ENCODE measurements around the gene LPP.

The LPP gene

DNA sequence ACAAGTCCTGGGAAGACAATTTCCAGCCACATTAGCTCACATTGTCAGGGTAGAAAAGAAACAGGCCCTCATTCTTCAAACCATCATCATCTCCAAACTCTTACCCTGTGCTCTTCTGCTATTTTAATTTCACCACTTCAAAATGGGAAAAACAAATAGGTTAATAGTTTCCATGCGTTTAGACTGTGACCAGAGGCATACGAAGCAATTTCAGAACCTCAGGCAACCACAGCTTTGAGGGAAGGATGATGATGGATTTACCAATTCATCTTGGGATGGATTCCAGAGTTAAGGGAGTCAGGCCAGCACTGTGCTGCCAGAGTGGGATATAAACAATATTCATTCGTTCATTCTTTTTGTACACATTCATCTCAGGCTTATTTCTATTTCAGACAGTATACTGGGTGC, 710.0 kb downstream of the LPP start:
- DNase-seq: no peak

DNA sequence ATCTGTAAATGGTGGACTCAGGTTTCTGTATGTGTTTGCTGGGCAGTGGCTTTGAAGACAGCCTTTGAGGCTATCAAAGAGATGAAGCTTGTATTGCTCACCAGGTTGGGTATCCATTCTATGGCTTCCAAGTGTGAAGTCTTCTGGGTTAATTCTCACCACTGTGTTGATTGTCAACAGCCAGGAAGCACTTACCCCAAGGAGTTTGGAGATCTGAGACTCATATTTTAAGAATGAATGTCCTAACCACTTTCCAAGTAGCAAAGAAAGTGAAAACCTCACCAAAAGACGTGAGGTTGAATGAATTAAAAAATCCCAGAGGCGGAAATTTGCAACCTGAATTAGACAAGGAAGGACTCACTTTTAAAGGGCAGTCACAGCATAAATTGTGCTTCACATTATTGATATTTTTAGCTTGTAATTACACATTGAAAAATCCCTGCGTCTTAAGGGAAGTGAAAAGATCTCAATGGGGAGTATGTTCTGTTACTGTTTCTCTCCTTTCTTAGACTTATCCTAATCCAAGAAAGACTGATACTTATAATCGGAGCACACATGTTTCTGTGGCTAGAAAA, 713.8 kb downstream of the LPP start:
- no peak for DNase-seq
- intact Hi-C loops (cut with DNase I): no loop called here

More for the DNA sequence above, 710.0 kb downstream of the LPP start:
- intact Hi-C loops (cut with DNase I): no loop called here

- intact Hi-C loops (cut with DNase I): no loop called here
- DNase-seq: no peak
Measured at GRCh38 chr3:188868803-188869202, 714.8 kb downstream of the LPP start.

DNA sequence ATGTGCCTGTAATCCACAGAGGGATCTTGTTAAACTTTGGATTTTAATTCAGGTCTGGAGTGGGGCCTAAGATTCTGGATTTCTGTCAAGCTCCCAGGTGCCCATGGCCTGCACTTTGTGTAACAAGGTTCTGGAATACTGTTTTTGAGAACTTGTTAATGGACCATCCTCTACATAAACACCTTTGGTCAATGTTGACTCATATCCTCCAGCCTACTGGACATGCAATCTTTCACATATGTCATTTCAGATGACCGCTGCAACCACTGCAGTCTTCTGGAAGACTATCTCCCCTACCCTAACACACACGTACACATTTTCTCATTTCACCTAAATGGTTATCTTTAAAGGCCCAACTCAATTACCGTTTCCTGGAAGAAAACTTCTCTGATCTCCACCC, 715.7 kb downstream of the LPP start:
- intact Hi-C loops (cut with DNase I): no loop called here
- no peak for DNase-seq

DNA sequence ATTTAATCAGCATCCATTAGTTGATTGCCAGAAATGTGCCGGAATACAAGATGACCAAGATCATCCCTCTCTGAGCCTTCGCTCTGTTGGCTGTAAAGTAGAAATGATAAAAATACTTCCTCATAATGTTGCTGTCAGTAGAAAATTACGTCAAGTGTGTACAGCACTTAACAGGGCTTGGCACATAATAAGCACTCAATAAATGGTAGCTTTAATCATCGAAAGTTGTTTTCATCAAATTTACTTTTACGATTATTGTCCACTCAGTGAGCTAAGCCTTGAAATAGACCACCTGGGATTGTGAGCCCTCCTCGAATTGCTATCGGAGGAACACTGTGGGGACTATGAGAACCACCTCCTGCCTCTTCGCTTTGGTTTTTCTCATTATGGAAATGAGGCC, 716.5 kb downstream of the LPP start:
- intact Hi-C loops (cut with DNase I): no loop called here
- no peak for DNase-seq

GRCh38 chr3:188874576-188874975, 720.6 kb downstream of the LPP start:
- DNase-seq: no peak
- intact Hi-C loops (cut with DNase I): no loop called here

- intact Hi-C loops (cut with DNase I): no loop called here
- DNase-seq: no peak
Measured at GRCh38 chr3:188875413-188875812, 721.5 kb downstream of the LPP start.

- intact Hi-C loops (cut with DNase I): no loop called here
Measured at GRCh38 chr3:188876370-188876769, 722.4 kb downstream of the LPP start.

DNA sequence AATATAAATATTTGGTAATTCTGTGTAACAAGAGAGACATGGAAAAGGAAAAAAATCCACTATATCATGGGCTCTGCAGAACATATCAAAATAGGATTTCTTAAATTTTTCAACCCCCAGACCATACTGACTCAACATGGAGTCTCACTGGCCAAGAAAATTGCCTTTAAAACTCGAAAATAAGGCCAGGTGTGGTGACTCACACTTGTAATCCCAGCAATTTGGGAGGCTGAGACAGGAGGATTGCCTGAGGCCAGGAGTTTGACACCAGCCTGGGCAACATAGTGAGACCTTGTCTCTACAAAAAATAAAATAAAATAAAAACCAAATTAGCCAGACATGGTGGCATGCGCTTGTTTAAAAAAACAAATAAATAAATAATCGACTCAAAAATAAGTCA, 723.4 kb downstream of the LPP start:
- DNase-seq: no peak
- intact Hi-C loops (cut with DNase I): no loop called here

More at GRCh38 chr3:188876370-188876769, 722.4 kb downstream of the LPP start:
- no peak for DNase-seq

- DNase-seq: no peak
- intact Hi-C loops (cut with DNase I): no loop called here
Measured at GRCh38 chr3:188878076-188878475, 724.1 kb downstream of the LPP start.

- no peak for DNase-seq
- intact Hi-C loops (cut with DNase I): no loop called here
Measured at GRCh38 chr3:188881954-188882641, 728.1 kb downstream of the LPP start.

DNA sequence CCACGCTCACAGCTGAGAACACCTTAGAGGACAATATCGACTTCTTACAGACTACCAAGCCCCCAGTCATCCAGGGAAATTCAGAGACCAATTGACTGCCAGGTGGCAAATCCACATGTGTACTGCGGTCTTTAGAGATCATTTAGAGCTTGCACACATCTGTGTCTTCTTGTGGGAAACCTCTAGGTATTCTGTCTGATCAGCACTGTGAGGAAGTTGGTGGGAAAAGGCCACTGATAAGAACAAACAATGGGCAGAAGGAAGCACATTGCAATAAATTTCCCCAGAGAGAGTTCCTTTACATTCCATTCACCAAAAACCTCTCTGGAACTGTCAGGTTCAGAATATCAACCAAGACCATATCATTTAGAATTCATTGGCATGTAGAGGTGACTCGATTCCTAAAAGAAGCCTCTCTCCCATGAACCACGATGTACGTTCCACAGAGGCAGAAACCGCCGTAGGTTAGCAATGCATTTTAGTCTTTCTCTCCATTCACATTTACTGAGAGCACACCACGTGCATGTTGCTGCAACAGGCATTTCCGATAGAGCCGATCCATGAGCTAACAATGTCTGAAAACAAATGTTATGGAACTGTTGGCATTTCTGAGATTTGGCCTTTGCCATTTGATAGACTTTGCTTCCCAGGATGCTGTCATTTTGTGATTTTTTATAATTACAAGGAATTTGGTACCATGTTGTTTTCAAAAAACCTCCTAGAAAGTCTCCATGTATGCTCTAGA, 730.5 kb downstream of the LPP start:
- intact Hi-C loops (cut with DNase I): no loop called here
- DNase-seq: no peak

GRCh38 chr3:188888321-188889053, 734.5 kb downstream of the LPP start:
- DNase-seq: peak in 4 of 10 donors; percentile 18 to 77 (median 46)
- intact Hi-C loops (cut with DNase I): no loop called here

DNA sequence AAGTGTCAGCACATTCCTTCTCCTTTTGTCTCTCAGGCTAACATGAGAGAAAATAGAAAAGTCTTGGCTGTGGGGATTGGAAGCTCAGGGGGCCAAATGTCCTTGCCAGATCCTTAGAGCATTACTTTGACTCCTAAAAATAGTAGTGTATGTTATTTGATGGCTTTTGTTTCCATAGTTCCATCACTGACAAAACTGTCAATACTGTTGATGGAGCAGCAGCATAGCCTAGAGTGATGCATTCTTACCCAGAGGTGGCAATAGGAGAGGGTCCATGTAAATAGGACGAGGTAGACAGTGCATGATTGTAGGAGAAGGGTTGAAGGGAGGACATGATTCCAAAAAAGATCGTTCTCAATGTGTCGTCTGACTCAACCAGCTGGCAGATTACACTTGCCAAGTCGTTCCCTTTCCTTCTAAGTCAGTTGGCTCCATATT, 735.1 kb downstream of the LPP start:
- intact Hi-C loops (cut with DNase I): no loop called here
- no peak for DNase-seq

DNA sequence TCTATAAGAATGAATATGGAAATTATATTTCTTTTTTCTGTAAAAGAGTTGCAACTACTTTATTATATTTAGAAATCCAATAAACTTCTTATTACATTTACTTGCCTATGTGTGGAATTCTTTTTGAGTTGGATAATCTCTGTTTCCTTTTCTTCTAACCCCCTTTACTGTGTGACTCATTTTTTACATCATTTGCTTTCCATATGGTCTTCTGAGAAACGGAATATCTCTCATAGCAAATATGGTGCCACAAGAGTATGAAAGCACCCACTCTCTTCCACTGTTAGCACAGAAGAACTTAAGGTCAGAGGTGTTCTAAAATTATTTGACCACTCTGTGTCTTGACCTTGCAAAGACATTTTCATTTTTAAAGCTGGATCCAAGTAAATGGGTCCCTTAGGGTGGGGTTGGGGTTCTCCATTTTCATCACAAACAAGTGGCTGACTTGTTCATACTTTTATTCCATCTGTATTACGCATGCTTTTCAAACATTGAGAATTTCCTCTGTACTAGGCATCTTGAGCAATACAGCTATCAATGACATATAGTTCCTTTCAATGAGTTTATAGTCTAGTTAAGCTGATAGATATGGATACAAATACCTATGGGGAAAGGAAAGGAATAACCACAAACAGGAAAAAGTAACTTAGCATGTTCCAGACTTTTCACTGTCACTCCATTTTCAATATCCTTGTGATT, 736.8 kb downstream of the LPP start:
- intact Hi-C loops (cut with DNase I): no loop called here

DNA sequence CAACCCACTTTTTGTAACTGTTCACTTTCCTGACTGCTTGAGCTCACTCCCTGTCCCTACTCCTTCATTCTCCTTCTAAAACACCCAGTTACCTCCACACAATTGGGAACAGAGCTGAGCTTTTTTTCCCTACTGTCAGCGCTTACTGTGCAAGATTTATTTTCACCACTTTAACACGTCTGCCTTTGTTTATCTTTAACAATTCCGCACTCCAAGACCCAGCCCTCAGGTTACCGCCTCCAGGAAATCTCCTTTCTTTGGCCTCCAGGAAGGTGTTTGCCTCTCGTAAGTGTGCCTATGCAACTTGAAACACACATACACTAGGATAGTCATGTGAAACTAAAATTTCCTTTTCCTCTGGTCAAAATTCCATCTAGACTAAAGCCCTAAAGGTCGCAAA, 745.9 kb downstream of the LPP start:
- intact Hi-C loops (cut with DNase I): no loop called here

More for the DNA sequence above, 736.8 kb downstream of the LPP start:
- DNase-seq: no peak

DNA sequence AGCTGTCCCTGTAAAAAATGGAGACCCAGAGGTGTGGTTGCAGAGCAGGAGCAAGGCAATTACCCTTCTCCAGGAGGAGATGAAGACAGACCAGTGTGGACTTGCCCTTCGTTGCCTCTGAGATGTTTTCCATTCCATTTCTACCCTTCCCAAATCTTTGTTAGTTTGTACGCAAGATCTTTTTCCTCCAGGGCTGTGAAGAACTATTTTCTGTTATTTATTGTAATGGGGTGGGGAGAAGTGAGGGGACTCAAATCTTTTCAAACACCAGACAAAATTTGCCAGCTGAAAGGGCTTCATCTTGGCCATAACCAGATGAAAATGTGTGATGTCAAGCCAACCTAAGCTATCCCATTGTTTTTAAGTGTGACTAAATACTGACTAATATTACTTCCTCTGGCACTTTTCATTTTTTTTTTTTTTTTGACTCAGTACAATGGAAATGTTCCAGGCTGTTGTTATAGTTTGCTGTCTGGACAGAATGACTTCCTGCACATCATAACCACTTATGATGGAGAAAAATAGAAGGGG, 746.5 kb downstream of the LPP start:
- DNase-seq: no peak
- intact Hi-C loops (cut with DNase I): no loop called here

More for the DNA sequence above, 745.9 kb downstream of the LPP start:
- no peak for DNase-seq

- DNase-seq: no peak
- intact Hi-C loops (cut with DNase I): no loop called here
Measured at GRCh38 chr3:188901126-188901525, 747.2 kb downstream of the LPP start.

GRCh38 chr3:188901671-188902287, 747.8 kb downstream of the LPP start:
- intact Hi-C loops (cut with DNase I): no loop called here
- DNase-seq: no peak

- intact Hi-C loops (cut with DNase I): no loop called here
- no peak for DNase-seq
Measured at GRCh38 chr3:188904670-188905069, 750.7 kb downstream of the LPP start.

Data from posterior cingulate gyrus (tissue), 11 donors.